Measurements from ENCODE around the gene PDE4B.

- no peak for TF ChIP-seq CTCF (IDR thresholded peaks at IDR 0.05; ENCODE audit: insufficient read depth, low read depth, low read length)
- TF ChIP-seq EZH2 (IDR thresholded peaks at IDR 0.05; ENCODE audit: insufficient read depth, low read length): no peak
Observed at GRCh38 chr1:66302184-66302742, 509.6 kb downstream of the PDE4B start.
